HG02840 (cell line): ENCODE measurements around the gene FNDC3B.
"Not testable (repeated sequence)": the region's sequence is repeated elsewhere in the genome, so short reads cannot be mapped to it uniquely, and the experiment has no call there.

Experiments used
- ATAC-seq: cut with Tn5 transposase; IDR thresholded peaks from one replicate; pipeline ENCODE4 v1.9.1; 2021; ENCODE audit warnings: mild to moderate bottlenecking, moderate library complexity, moderate number of reproducible peaks; ENCODE audit not compliant: unreplicated experiment, low FRiP score

The FNDC3B gene

DNA sequence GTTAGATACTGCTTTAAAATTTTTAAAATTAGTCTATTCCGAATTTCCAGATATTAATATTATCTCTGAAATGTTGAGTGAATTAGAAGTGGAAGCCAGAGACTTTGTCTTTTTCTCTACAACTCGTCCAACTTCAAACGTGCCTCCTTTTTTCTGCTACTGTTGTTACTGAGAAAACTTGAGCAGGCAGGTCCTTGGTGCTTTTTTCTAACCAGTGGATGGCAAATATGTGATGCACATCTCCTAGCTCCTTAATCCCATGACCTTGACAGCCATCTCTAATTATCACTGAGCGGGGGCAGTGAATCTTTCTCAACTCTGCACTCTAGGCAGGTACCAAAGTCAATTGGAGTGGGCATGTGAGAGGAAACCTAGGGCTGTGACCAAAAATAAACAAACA, 50.7 kb downstream of the FNDC3B start:
- no peak for ATAC-seq

DNA sequence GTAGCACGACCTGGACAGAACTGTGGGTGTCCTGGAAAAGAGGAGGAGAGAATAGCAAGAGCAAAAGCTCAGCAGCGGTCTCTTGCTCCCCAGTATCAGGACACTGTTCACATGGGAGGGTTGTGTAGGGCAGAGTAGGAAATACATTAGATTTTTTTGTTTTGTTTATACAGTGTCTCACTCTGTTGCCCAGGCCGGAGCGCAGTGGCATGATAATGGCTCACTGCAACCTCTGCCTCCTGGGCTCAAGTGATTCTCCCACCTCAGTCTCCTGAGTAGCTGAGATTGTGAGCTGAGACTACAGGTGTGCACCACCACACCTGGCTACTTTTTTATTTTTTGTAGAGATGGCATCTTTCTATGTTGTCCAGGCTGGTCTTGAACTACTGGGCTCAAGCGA, 53.3 kb downstream of the FNDC3B start:
- ATAC-seq: no peak

DNA sequence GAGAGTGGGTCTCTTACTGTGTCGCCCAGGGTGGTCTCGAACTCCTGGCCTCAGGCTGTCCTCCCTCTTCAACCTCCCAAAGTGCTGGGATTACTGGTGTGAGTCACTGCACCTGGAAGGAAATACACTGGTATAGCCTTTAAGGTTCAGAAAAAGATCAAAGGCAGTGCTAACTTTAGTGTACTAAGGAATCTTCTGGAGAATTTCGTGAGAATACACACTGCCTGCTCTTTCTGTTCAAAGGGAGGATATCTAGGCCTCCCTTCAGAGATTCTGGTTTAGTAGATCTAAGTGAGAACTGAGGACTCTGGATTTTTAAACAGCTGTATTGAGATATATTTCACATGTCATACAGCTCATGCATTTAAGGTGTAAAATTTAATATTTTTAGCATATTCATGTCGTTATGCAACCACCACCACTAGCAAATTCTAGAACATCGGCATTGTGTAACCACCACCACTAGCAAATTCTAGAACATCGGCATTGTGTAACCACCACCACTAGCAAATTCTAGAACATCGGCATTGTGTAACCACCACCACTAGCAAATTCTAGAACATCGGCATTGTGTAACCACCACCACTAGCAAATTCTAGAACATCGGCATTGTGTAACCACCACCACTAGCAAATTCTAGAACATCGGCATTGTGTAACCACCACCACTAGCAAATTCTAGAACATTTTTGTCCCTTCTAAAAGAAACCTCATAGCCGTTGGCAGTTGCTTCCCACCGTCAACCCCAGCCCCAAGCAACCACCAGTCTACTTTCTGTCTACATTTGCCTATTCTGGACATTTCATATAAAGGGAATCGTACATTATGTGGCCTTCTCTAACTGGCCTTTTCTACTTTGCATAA, 54.4 kb downstream of the FNDC3B start:
- not testable (repeated sequence) for ATAC-seq

DNA sequence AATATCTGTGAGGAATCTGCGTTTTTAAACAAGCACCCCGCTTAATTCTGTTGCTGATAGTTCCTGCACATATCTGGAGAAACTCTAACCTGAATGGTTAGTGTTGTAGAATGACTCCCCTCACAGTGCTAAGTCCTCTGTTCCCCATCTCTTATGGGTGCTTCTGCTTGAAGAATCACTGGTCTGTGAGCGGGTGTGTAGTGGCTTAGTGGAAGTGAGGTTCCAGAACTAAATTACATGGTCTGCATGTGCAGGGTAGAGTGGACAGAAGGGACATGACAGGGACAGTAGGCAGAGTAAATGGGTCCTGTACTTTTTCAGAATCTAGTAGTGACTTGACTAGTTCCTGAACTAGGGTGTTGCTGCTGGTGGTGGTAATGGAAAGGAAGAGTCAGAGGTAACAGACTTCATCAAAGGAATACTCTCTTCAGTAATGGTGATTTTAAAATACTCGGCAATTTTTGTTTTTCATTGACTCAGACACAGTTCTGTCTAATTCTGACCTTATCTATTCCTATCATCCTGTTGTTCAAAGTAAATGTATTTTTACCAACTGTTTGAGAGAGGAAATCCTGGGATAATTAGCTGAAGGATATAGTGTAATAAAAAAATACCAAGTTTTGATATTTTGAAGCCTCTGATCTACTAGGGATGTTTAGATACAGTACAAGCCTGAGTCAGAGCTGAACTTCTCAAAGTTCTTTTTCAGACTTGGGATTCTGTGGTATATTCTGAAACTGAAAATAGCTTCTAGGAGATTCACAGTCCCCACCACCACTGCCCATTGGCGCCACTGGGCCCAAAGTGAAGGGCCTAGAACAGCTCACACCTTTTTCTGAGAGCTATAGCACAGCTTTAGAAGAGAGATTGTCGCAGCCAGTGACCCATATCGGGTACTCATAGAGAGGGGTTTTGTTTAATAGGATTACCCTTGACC, 55.5 kb downstream of the FNDC3B start:
- peak; percentile 82 for ATAC-seq

DNA sequence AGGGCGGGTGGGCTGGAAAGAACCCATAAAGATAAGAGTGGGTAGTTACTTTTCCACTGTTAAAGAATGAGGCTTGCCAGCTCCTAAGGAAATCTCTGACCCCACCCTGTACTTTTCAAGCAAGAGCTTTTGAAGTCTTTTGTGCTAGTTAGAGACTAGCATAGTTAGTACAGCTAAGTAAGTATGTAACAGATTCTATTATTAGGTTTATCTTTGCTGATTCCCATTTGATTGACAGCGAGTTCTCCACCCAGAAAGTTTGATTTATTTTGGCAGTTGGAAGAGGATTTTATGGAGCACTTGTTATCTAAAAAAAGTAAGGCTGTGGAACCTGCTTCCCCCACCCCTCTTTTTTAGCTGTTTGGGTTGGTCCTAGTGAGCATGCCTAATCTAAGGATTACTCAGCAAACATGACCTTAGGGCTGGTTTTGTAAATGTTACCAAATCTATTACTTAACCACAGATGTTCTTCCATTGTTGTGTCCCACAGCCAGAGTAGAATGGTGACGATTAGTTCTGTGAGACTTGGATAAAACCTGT, 57.6 kb downstream of the FNDC3B start:
- ATAC-seq: no peak

DNA sequence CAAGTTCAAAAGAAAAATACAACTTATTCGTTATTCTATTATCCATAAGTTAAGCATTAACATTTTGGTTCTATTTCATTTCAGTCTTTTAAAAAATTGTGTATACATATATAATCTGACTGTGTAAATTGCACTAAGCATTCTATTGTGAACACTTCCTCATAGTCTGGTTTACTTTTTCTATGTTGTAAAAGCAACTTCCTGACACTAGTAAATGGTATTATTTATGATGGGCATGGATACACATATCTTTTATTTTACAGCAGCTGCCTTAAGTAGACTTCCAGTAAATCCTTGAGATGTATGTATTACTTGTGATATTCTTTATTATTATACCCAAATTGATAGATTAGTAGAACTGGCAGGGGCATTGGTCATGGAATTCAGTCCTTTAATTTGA, 58.2 kb downstream of the FNDC3B start:
- no peak for ATAC-seq

DNA sequence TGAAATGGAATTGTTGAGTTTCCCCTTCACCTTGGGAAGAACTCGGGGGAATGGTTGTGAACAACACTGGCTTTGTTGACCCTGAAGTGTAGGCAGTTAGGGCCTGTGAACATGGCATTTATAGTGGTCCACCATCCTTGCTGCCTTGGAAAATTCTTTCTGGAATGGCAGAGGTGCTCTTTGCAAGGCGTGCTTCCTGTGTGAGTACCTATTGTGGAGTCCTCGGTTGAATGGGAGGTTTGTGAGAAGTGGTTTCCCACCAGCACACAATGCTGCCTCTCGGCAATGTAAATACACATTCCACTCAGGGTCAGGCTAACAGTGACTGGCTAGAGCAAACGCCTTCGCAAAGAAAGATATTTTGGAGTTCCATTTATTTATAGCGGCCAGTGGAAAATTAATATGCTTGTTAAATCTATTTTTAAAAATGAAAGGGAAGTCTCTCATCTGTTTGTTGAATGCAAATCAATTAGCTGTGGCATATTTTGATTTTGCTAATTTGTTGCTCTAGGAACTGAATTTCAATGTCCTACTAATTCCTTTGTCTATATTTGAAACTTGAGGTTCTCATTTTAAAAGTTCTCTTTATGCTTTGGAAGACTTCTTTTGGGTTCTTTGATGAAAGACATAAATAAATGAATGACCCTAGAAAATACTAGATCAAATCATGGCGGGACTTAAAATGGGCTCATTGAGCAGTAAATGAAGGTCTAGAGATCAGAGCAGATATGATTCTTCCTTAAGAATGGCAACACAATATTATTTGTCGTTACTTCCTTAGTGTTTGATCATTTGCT, 59.5 kb downstream of the FNDC3B start:
- ATAC-seq: no peak

DNA sequence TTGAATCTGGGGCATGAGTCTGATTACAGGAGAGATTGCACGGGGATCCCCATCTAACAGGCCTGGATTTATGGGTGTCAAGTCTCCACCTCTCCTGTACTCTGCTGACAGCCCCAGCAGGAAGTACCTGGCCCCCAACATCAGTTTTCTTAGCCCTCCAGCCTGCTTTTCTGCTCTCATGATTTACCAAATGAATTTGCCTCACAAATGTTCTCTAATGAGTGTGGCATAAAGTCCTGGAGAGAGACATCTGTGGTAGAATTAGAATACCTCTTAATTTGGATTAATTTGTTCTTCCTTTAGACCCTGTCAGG, 60.1 kb downstream of the FNDC3B start:
- no peak for ATAC-seq

DNA sequence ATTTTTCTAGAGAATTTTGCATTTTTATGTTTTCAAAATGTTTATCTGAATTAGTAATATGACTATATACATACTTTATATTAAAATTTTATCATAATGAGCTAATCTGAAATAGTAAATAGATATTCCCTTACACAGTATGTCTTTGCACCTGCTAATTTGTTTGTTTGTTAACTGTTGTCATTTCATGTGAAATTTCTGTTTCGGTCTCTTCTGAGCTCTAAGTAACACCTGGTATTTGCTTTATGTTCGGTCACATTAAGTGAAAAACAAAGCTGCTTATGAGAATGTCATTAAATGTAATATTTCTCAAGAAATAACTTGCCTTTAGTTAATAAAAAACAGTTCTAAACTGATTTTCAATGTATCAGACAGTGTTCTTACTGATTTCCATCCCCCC, 61.1 kb downstream of the FNDC3B start:
- no peak for ATAC-seq

DNA sequence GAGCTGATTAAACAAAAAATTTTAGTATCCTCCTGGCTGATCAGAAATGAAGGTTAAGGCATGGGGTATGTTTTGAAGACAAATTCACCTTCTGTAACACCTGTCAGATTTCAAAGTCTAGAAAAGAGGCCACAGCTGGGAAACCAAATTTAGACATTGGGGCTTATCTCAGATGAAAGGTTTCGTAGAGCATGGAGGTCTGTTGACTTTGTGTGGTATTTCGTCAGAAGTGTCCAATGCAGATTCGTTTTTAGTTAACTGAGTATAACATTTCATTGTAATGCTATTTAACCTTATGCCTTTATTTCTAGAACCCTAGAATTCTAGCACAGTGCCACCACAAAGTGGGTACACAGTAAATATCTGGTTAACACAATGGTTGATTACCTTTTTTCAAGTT, 61.7 kb downstream of the FNDC3B start:
- no peak for ATAC-seq

DNA sequence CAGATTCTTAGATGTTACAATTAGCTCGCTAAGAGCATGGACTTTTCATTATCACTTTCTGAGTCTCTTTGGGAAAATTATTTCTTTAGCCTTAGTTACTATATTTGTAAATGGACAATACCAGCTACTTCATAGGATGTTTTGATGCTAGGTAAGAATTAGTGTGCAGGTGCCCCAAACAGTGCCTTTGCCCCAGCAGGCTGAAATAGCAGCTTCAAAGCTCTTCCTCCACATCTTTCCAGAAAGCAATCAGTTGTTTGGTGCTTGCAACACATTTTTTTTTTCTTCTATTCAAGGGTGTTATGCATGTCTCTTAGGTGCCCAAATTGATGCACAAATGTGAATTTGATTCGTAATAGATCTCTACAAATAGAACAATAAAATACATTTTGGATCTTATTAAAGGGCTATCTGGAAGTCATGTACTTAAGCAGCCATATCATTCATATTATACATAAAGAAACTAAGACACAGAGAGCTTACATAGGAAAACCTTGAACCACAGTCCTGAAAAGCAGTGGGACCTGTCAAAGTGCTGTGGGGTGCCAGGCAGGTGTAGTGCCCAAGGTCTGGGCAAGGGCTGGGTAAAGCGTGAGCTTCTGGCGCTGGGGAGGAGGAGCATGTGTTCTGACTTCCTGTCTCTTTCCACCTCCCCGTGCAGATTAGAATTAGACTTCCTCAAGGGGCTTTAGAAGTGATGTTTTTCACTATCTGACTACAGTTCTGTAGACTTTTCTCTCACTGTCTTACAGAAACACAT, 62.9 kb downstream of the FNDC3B start:
- no peak for ATAC-seq

DNA sequence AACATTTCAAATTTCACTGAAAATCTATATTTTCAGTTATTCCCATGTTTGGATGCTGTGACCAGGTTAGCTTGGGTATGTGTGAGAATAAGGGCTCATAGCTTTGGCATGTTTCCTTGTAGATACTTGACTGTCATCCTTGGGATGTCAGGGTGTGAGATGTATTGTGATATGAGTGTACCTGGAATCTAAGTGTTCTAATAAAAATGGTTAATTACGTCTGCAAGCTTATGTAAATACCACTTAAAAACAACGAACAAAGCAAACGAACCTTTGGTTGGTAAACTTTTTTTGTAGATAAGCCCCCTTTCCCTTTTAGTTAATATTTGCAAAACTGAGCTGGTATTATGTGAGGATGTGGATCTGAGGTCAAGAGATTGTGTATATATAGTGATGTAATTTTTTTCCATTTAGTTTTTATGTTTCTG, 63.5 kb downstream of the FNDC3B start:
- ATAC-seq: no peak

DNA sequence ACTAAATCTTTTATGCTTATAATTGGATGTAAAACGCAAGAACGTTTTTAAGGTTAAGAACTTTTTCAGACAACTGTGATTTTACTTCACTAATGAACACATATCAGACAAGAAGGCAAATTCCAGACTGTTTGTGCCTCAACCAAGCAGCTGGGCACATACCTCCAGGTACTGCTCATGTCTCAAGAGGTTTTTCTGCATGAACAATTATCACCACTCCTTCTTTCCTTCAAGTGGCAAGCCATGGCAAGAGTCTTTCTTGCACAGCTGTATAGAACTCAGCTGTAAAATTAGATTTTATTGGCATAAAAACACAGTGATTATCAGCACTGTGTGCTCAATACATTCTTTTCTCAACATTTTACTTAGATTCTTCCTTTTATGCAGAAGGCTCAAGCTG, 64.3 kb downstream of the FNDC3B start:
- ATAC-seq: no peak

DNA sequence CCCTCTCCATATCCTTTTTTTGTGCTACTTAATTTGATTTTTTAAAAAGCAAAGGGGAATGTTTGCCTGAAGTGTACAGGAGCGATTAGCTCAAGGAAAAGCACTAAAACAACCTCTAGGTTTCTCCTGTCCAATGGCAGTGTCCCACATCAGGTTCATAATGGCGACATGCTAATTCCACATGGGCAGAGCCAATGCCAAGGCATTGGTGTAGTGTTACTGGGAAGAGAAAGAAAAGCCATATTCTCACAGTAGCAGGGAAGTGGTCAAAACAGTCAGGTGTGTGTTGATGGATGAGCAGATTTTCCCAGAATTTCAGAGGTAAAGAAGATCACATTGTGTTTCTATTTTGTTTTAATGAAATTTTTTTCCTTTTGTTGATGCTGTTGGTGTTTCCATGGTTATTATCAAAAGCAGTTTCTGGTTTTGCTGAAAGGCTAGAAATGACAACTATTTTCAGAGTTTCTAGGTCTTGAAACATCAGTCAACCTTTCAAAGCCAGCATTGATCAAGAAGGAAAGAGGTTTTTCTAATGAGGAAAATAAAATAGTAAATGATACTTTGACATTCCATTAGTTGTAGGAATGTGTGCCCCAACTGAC, 65.2 kb downstream of the FNDC3B start:
- no peak for ATAC-seq

DNA sequence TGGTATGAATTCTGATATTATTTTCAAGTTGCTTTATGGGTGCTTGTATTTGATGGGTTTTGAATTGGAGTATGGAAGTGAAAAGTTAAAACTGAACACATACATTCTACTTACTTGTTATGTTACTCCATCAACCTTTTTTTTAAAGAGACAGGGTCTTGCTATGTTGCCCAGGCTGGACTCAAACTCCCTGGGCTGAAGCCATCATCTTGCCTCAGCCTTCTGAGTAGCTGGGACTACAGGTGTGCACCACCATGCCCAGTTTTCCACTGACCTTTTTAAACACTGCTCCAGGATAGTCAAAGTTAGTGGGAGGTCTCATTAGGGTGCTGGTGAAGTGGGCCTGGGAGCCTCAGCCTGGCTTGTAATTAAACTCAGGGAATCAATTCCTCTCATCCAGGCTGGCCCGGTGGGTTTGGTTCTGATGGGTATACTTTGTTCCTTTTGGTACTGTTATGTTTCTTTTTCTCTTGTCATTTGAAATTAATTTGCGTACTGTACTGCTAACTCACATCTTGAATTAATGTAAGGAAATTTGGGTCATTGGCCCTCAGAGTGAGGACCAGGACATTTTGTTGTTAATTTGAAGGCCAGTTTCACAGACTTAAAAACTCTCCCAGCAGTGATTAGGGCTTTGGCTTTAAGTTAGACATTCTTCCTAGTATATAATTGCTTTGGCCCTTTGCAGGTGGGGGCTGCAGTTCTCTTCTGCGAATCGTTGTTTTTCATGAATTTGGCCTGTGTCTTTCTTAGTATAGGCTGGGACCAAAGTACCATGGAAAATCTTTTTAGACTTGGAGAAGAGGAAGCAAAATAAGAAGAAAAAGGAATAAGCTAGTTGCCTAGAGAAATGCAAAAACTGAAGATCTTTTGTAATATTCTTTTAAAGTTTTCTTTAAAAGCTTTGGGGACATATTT, 66.9 kb downstream of the FNDC3B start:
- no peak for ATAC-seq

DNA sequence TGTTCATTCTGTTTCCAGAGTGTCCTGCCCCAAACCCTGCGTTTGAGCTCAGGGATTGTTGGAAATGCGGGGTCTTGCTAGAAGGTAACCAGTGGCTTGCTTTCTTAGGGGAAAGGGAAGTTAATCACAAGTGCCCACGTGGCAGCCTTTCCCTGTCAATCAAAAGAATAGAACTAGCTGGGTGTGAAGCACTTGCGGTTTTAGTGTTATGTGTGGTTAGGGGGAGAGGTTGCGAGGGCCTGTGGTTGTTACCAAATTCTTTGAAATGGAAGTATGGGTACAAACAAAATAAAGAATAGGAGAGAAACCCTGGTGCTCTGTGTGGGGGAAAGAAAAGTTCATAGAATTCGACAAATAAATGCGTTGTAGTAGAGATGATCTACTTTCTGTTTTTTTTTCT, 67.6 kb downstream of the FNDC3B start:
- ATAC-seq: peak; percentile 41

DNA sequence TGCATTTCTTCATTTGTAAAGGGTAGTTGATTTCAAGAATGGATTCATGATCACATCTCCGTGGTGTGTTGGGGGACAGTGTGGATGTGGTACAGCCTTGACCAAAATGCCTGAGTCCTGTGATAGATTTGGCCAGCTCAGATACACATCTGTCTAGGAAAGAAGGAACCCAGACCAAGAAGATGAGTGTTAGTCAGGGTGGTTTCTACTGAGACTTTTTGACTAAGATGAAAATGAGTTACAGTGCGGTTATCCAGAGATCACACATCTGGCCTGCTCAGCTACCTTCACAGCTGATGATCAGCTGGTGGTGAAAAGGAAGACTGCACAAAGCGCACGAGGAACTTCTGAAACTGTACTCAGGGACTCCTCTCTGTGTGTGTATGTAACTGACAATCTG, 68.0 kb downstream of the FNDC3B start:
- peak; percentile 92 for ATAC-seq

DNA sequence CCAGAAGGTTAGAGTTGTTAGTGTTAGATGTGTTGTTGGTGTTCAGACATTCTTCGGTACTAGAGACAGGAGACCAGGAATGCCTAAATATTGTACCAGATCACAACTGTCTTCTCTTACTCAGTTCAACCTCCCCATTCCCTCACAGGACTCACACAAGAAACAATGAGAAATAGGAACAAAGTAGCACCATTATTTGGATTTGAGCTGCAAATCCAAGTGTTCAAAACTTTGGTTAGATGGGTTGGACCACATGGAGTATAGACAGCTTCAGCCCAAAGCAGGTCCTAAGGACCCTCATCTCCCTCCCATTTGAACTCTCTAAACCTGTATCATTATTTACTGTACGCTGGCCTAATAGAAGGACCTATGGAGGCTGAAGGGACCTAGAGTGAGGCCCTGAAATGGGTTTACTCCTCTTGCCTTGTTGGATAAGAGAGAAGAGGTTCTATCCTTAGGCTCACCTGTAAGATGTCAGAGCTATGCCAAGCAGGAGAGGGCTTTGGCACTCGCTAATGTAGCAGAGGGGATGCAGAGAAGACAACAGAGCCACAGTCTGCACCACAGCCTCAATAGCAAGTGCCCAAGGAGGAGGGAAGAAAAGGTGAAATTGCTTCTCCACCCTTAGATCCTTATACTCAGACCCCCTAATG, 70.9 kb downstream of the FNDC3B start:
- ATAC-seq: no peak
